SK-N-SH (cell line): Measurements from ENCODE around the gene NBEAL2. TPM values are rescaled to one million over a fixed set of nuclear protein-coding genes. Genes with fewer than 3 reads are reported as not detected.

ENCODE experiments used
- CTCF ChIA-PET: fragments of 300-600, 350-600 bp; formaldehyde crosslinking; extraction: SDS; loops from one replicate; lab custom pipeline; 2021; lab: Yijun Ruan, JAX
- POLR2A ChIA-PET: fragments of 350-600 bp; sonication (Branson Sonifier 250); formaldehyde crosslinking; extraction: SDS; loops from one replicate; lab custom pipeline; 2020; ENCODE audit warnings: antibody characterized with exemption, inconsistent platforms; lab: Yijun Ruan, JAX
- DNase-seq: peaks from one replicate; pipeline ENCODE4 v3.0.0; 2012
- H2AFZ ChIP-seq: fragments of 200-600 bp; sonication (generic); 2 replicates; pipeline ENCODE4 v1.8.1; 2016; ENCODE audit warnings: antibody characterized with exemption, mild to moderate bottlenecking, low read depth
- H3F3A ChIP-seq: fragments of 200-600 bp; sonication (generic); replicated peaks from 2 replicates; pipeline ENCODE3; 2016; ENCODE audit warnings: antibody characterized with exemption, mild to moderate bottlenecking; ENCODE audit not compliant: insufficient read depth
- H3K27ac ChIP-seq, 2 experiments: fragments of 200-500 bp in 1 of 2; fragments of 200-600 bp in 1 of 2; sonication (Bioruptor generic) in 1 of 2; sonication (generic), shearing (Covaris generic) in 1 of 2; 2 replicates each; pipeline versions ENCODE4 v1.5.1 to v1.6.1; 2014 to 2016; ENCODE audit warnings: low read depth in 2 of 2, inconsistent platforms in 1 of 2, low read length in 1 of 2, mild to moderate bottlenecking in 1 of 2, mixed read lengths in 1 of 2
- H3K27me3 ChIP-seq: fragments of 200-600 bp; sonication (generic), shearing (Covaris generic); 2 replicates; pipeline ENCODE4 v1.6.1; 2016; ENCODE audit warnings: mixed run types; ENCODE audit not compliant: insufficient read depth
- H3K36me3 ChIP-seq, 2 experiments: fragments of 200-500 bp in 1 of 2; fragments of 200-600 bp in 1 of 2; sonication (Bioruptor generic) in 1 of 2; sonication (generic) in 1 of 2; replicated peaks in 1 of 2; 2 replicates each; pipeline versions ENCODE3 to v1.5.1; 2014 to 2016; ENCODE audit warnings: low read length in 1 of 2, mild to moderate bottlenecking in 1 of 2; ENCODE audit not compliant: insufficient read depth in 2 of 2, control insufficient read depth in 1 of 2
- H3K4me1 ChIP-seq, 2 experiments: fragments of 200-500 bp in 1 of 2; fragments of 200-600 bp in 1 of 2; sonication (Bioruptor generic) in 1 of 2; sonication (generic), shearing (Covaris generic) in 1 of 2; 2 replicates each; pipeline versions ENCODE4 v1.5.1 to v1.6.1; 2014 to 2016; ENCODE audit warnings: low read depth in 1 of 2, low read length in 1 of 2, mixed run types in 1 of 2; ENCODE audit not compliant: insufficient read depth in 2 of 2, control insufficient read depth in 1 of 2
- H3K4me2 ChIP-seq: fragments of 200-600 bp; sonication (generic), shearing (Covaris generic); 2 replicates; pipeline ENCODE4 v1.6.1; 2017; ENCODE audit warnings: mixed run types
- H3K4me3 ChIP-seq, 2 experiments: fragments of 200-500 bp in 1 of 2; fragments of 200-600 bp in 1 of 2; sonication (Bioruptor generic) in 1 of 2; sonication (generic), shearing (Covaris generic) in 1 of 2; 2 replicates each; pipeline versions ENCODE4 v1.5.1 to v1.8.1; 2014 to 2016; ENCODE audit warnings: low read depth in 2 of 2, inconsistent platforms in 1 of 2, low read length in 1 of 2, mild to moderate bottlenecking in 1 of 2, mixed read lengths in 1 of 2, moderate library complexity in 1 of 2
- H3K79me2 ChIP-seq: fragments of 200-600 bp; sonication (generic); 2 replicates; pipeline ENCODE4 v1.8.1; 2017; ENCODE audit warnings: mild to moderate bottlenecking; ENCODE audit not compliant: insufficient read depth
- H3K9ac ChIP-seq: fragments of 200-600 bp; sonication (generic); 2 replicates; pipeline ENCODE4 v1.6.1; 2017; ENCODE audit warnings: mixed run types
- H3K9me2 ChIP-seq: fragments of 200-600 bp; sonication (generic); 2 replicates; pipeline ENCODE4 v1.6.1; 2017; ENCODE audit warnings: mixed run types
- H3K9me3 ChIP-seq: fragments of 200-600 bp; sonication (generic); 2 replicates; pipeline ENCODE4 v1.6.1; 2017; ENCODE audit warnings: mixed run types, mild to moderate bottlenecking, moderate library complexity
- H4K20me1 ChIP-seq: fragments of 200-600 bp; sonication (generic); 2 replicates; pipeline ENCODE4 v1.6.1; 2017; ENCODE audit warnings: mild to moderate bottlenecking, mixed run types; ENCODE audit not compliant: insufficient read depth
- CHD2 ChIP-seq: fragments of 150-350 bp; IDR thresholded peaks from 2 replicates; pipeline ENCODE4 v1.6.1; 2018; ENCODE audit warnings: low read length; ENCODE audit not compliant: partially characterized antibody
- CTCF ChIP-seq: fragments of 200-600 bp; sonication (generic); IDR thresholded peaks from 2 replicates; pipeline ENCODE4 v1.6.1; 2017; ENCODE audit warnings: antibody characterized with exemption, mild to moderate bottlenecking, moderate library complexity
- EP300 ChIP-seq, 2 experiments: IDR thresholded peaks; 2 replicates each; pipeline versions ENCODE4 v1.4.0 to v1.6.1; 2012; ENCODE audit warnings: borderline replicate concordance in 1 of 2, low read depth in 1 of 2, low read length in 1 of 2
- EZH2phosphoT487 ChIP-seq: fragments of 200-600 bp; sonication (generic); IDR thresholded peaks from 2 replicates; pipeline ENCODE4 v1.6.1; 2017; ENCODE audit warnings: low read depth, mixed run types, mild to moderate bottlenecking, antibody characterized with exemption, moderate library complexity, borderline replicate concordance
- GABPA ChIP-seq: IDR thresholded peaks from 2 replicates; pipeline ENCODE4 v1.4.0; 2012; ENCODE audit warnings: low read depth, mild to moderate bottlenecking
- MEF2A ChIP-seq: IDR thresholded peaks from 2 replicates; pipeline ENCODE4 v1.4.0; 2012; ENCODE audit warnings: low read depth, borderline replicate concordance
- NRF1 ChIP-seq: IDR thresholded peaks from 2 replicates; pipeline ENCODE4 v1.6.1; 2012; ENCODE audit warnings: low read depth, mild to moderate bottlenecking, low read length
- PBX3 ChIP-seq: IDR thresholded peaks from 2 replicates; pipeline ENCODE4; 2012
- POLR2AphosphoS5 ChIP-seq: IDR thresholded peaks from 2 replicates; pipeline ENCODE4 v1.6.1; 2012; ENCODE audit warnings: low read depth, low read length
- RAD21 ChIP-seq: IDR thresholded peaks from 2 replicates; pipeline ENCODE4 v1.6.1; 2012; ENCODE audit warnings: mild to moderate bottlenecking, low read length
- RCOR1 ChIP-seq: fragments of 150-350 bp; IDR thresholded peaks from 2 replicates; pipeline ENCODE4 v1.6.1; 2017; ENCODE audit warnings: antibody characterized with exemption, low read length
- REST ChIP-seq: IDR thresholded peaks from 2 replicates; pipeline ENCODE4 v1.6.1; 2012; ENCODE audit warnings: mild to moderate bottlenecking, low read depth, low read length, moderate library complexity
- RFX5 ChIP-seq: IDR thresholded peaks from 2 replicates; pipeline ENCODE4 v1.6.1; 2012; ENCODE audit warnings: mild to moderate bottlenecking, improper control_type of control experiment, low read length
- SMC3 ChIP-seq: IDR thresholded peaks from 2 replicates; pipeline ENCODE4 v1.6.1; 2012; ENCODE audit warnings: low read depth, low read length, improper control_type of control experiment
- TAF1 ChIP-seq: IDR thresholded peaks from 2 replicates; pipeline ENCODE4 v1.6.1; 2012; ENCODE audit warnings: low read depth, mild to moderate bottlenecking, low read length, moderate library complexity, borderline replicate concordance
- WGBS: methylation state at CpG from one replicate; pipeline ENCODE4 v1.1.6; 2017; ENCODE audit warnings: low lambda C conversion rate; 5-methylcytosine and 5-hydroxymethylcytosine counted together
- polyA plus RNA-seq, 3 experiments: library from polyadenylated mRNA; depleted of rRNA; stranded (reverse); fragments of >200 nt; gene quantifications; 2 replicates each; pipeline ENCODE4 v1.2.3, GENCODE V29; 2012

The NBEAL2 gene
- polyA plus RNA-seq, 1 of the 3 experiments (the other 2 are of a cell fraction) = 20.3 TPM

GRCh38 chr3:47003056-47003410 is 23.6 kb downstream of the NBEAL2 start:
- POLR2A ChIA-PET = no interaction called here
- H3K9ac ChIP-seq = no peak overlapping the region
- H3K9me2 ChIP-seq = no peaks in the 10 kb centered on the region
- TF ChIP-seq PBX3 (no peak), RFX5 (no peak), EZH2phosphoT487 (no peak), CHD2 (no peak), NRF1 (no peak), CTCF (no peak), POLR2AphosphoS5 (no peak), GABPA (no peak), MEF2A (no peak), RCOR1 (no peak), RAD21 (no peak), SMC3 (no peak)
- 98% methylated on average over 9 of the region's 10 CpGs for WGBS
- no peak overlapping the region for H3K4me3 ChIP-seq
- no peaks in the 10 kb centered on the region for H3K27me3 ChIP-seq
- H3K79me2 ChIP-seq = no peaks in the 10 kb centered on the region
- DNase-seq = peak; percentile 21
- H3K27ac ChIP-seq = no peak overlapping the region; a peak in 1 of 4 replicates
- no peaks in the 10 kb centered on the region; a peak in 1 of 4 replicates for H3K4me1 ChIP-seq
- H3K4me2 ChIP-seq = no peak overlapping the region
- no peak overlapping the region for H2AFZ ChIP-seq
- no peaks in the 10 kb centered on the region for H3K9me3 ChIP-seq
- CTCF ChIA-PET = interaction anchor here (4.7 kb wide), 1 partner anchor 80 kb away, joined by 16 read pairs; no protein-coding TSS in a partner anchor
- H3F3A ChIP-seq = no peaks in the 10 kb centered on the region
- H3K36me3 ChIP-seq = peaks cover 0 to 9% of the 10 kb centered on the region in 2 experiments
- no peaks in the 10 kb centered on the region for H4K20me1 ChIP-seq

DNA sequence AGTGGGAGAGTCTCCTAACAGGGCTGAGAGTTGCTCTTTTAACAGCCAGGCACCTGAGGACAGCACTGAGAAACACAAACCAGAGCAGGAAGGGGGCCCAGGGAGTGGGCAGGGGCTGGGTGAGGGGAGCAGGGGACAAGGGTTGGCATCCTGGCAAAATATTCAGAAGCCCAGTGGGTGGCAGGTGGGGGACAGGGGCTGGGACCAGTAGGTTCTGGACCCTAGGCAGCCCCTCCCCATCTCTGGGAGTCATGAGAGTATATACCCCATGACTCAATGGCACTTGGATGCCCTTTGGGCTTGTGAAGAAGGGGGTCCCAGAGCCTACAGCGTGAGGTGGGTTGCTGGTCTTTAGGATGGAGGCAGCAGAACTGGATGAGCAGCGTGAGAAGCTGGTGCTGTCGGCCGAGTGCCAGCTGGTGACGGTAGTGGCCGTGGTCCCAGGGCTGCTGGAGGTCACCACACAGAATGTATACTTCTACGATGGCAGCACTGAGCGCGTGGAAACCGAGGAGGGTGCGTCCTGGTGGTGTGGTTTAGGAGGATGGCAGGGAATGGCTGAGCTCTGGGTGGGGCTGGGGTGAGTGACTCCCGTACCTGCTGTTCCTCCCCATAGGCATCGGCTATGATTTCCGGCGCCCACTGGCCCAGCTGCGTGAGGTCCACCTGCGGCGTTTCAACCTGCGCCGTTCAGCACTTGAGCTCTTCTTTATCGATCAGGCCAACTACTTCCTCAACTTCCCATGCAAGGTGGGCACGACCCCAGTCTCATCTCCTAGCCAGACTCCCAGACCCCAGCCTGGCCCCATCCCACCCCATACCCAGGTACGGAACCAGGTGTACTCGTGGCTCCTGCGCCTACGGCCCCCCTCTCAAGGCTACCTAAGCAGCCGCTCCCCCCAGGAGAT is 24.2 kb downstream of the NBEAL2 start:
- no peak overlapping the region for H3K27ac ChIP-seq
- H3K79me2 ChIP-seq = no peaks in the 10 kb centered on the region
- H3K4me1 ChIP-seq = peaks cover 0 to 5% of the 10 kb centered on the region in 2 experiments; a peak in 1 of 4 replicates
- peak; percentile 24 for DNase-seq
- H3K4me2 ChIP-seq = no peak overlapping the region
- POLR2A ChIA-PET = no interaction called here
- WGBS = 94% methylated on average over 24 of the region's 27 CpGs
- H4K20me1 ChIP-seq = no peaks in the 10 kb centered on the region
- CTCF ChIA-PET = interaction anchor here (1.2 to 4.7 kb wide), 2 partner anchors 81 to 515 kb away, joined by 3 to 16 read pairs; no protein-coding TSS in a partner anchor
- peaks cover 0 to 9% of the 10 kb centered on the region in 2 experiments for H3K36me3 ChIP-seq
- H3K4me3 ChIP-seq = no peak overlapping the region
- no peaks in the 10 kb centered on the region for H3K9me2 ChIP-seq
- no peaks in the 10 kb centered on the region for H3F3A ChIP-seq
- no peak overlapping the region for H2AFZ ChIP-seq
- H3K27me3 ChIP-seq = no peaks in the 10 kb centered on the region
- H3K9me3 ChIP-seq = no peaks in the 10 kb centered on the region
- no peak overlapping the region for H3K9ac ChIP-seq
- TF ChIP-seq REST (no peak), PBX3 (no peak), CTCF (no peak), EP300 (IDR thresholded peaks at IDR 0.05; ENCODE audit: borderline replicate concordance in 1 of 2, low read depth in 1 of 2, low read length in 1 of 2) (no peak), TAF1 (no peak), EZH2phosphoT487 (no peak)
